GM12878 (cell line): Measurements from ENCODE around the gene WDR72. TPM values are rescaled to one million over a fixed set of nuclear protein-coding genes. Genes with fewer than 3 reads are reported as not detected.

ENCODE experiments used
- ATAC-seq: fragments of 200-7000 bp; cut with Tn5 transposase; 3 replicates; pipeline ENCODE4 v1.9.1; 2020; ENCODE audit warnings: mild to moderate bottlenecking, moderate library complexity
- BruUV-seq: library from RNA; stranded (reverse); fragments of 400-500 nt; replicated peaks from 2 replicates; lab custom pipeline; 2021; lab: Mats Ljungman, UMichigan
- CTCF ChIA-PET: fragments of 300-600 bp; sonication (Branson Sonifier 250); formaldehyde crosslinking; extraction: SDS; loops from one replicate; lab custom pipeline; 2021; ENCODE audit warnings: inconsistent platforms; lab: Yijun Ruan, JAX
- POLR2A ChIA-PET: fragments of 350-600 bp; formaldehyde crosslinking; extraction: SDS; loops from one replicate; lab custom pipeline; 2021; ENCODE audit warnings: inconsistent platforms; lab: Charles Lee
- RAD21 ChIA-PET: fragments of 300-600 bp; sonication (Branson Sonifier 250); formaldehyde crosslinking; loops from one replicate; lab custom pipeline; 2023; ENCODE audit warnings: antibody characterized with exemption; ENCODE audit not compliant: unreplicated experiment; lab: Charles Lee
- SMC1A ChIA-PET: fragments of 300-600 bp; sonication (Branson Sonifier 250); formaldehyde crosslinking; loops from one replicate; lab custom pipeline; 2023; ENCODE audit not compliant: unreplicated experiment, uncharacterized antibody; lab: Charles Lee
- DNase-seq: peaks from one replicate; pipeline ENCODE4 v3.0.0-alpha.2; 2011; ENCODE audit warnings: low read depth, low spot score
- FAIRE-seq: peaks from 3 replicates; lab custom pipeline; 2011; peaks lifted over from hg19 to GRCh38; lab: Jason Lieb, UNC
- H2AFZ ChIP-seq: 2 replicates; pipeline ENCODE4 v1.6.0; 2011; ENCODE audit warnings: low read depth, low read length, control low read depth; ENCODE audit not compliant: control insufficient read depth
- H3K27ac ChIP-seq: 2 replicates; pipeline ENCODE4 v1.5.1; 2011; ENCODE audit warnings: control low read depth; ENCODE audit not compliant: control insufficient read depth, insufficient read depth
- H3K27me3 ChIP-seq, 2 experiments: replicated peaks in 1 of 2; 2 replicates each; pipeline versions ENCODE4 v1.6.0 to v1.6.1; 2011; ENCODE audit warnings: low read length in 1 of 2; ENCODE audit not compliant: control insufficient read depth in 2 of 2, insufficient read depth in 2 of 2
- H3K36me3 ChIP-seq, 2 experiments: 2 replicates each; pipeline ENCODE4 v1.5.1; 2011; ENCODE audit warnings: low read length in 1 of 2; ENCODE audit not compliant: control insufficient read depth in 2 of 2, insufficient read depth in 2 of 2
- H3K4me1 ChIP-seq: 2 replicates; pipeline ENCODE4 v1.6.1; 2011; ENCODE audit warnings: mild to moderate bottlenecking, low read length, moderate library complexity, mixed read lengths; ENCODE audit not compliant: control insufficient read depth, insufficient read depth
- H3K4me2 ChIP-seq: 2 replicates; pipeline ENCODE4 v1.6.0; 2011; ENCODE audit warnings: control low read depth; ENCODE audit not compliant: control insufficient read depth, insufficient read depth
- H3K4me3 ChIP-seq: fragments of 200-600 bp; sonication (generic); 2 replicates; pipeline ENCODE4 v1.5.1; 2016
- H3K79me2 ChIP-seq: 2 replicates; pipeline ENCODE4 v1.6.0; 2011; ENCODE audit warnings: low read length; ENCODE audit not compliant: control insufficient read depth, insufficient read depth
- H3K9ac ChIP-seq: 2 replicates; pipeline ENCODE4 v1.8.0; 2011; ENCODE audit warnings: low read length, control low read depth, mixed read lengths; ENCODE audit not compliant: control insufficient read depth, insufficient read depth
- H3K9me3 ChIP-seq: replicated peaks from 3 replicates; pipeline ENCODE4 v1.5.1; 2011; ENCODE audit warnings: mild to moderate bottlenecking, low read length; ENCODE audit not compliant: control insufficient read depth, insufficient read depth
- H4K20me1 ChIP-seq: 2 replicates; pipeline ENCODE4 v1.6.0; 2011; ENCODE audit not compliant: control insufficient read depth, insufficient read depth
- FOS ChIP-seq: IDR thresholded peaks from 3 replicates; pipeline ENCODE4 v1.6.1; 2011; ENCODE audit warnings: borderline replicate concordance; ENCODE audit not compliant: insufficient read length; ENCODE audit errors: extremely low read depth
- FOXM1 ChIP-seq: IDR thresholded peaks from 2 replicates; pipeline ENCODE4 v1.6.1; 2012; ENCODE audit warnings: low read depth, mild to moderate bottlenecking, inconsistent platforms, low read length, moderate library complexity
- NR2C1 ChIP-seq: fragments of 450-650 bp; IDR thresholded peaks from 2 replicates; pipeline ENCODE4 v1.6.1; 2017; ENCODE audit warnings: antibody characterized with exemption, mild to moderate bottlenecking, moderate library complexity
- PAX8 ChIP-seq: fragments of 450-650 bp; IDR thresholded peaks from 2 replicates; pipeline ENCODE4 v1.6.1; 2017; ENCODE audit warnings: mild to moderate bottlenecking, moderate library complexity
- STAT1 ChIP-seq: fragments of 450-650 bp; conservative IDR thresholded peaks from 2 replicates; pipeline ENCODE4 v1.6.1; 2014; ENCODE audit warnings: antibody characterized with exemption, mild to moderate bottlenecking
- YBX1 ChIP-seq: fragments of 450-650 bp; IDR thresholded peaks from 2 replicates; pipeline ENCODE4 v1.6.1; 2016; ENCODE audit warnings: antibody characterized with exemption
- ZSCAN29 ChIP-seq: fragments of 450-650 bp; IDR thresholded peaks from 2 replicates; pipeline ENCODE4 v1.6.1; 2017; ENCODE audit warnings: mild to moderate bottlenecking, moderate library complexity
- whole genome bisulfite sequencing: methylation state at CpG from one replicate; pipeline ENCODE4 v1.1.6; 2016; ENCODE audit warnings: low lambda C conversion rate; ENCODE audit not compliant: insufficient replicate concordance, insufficient coverage; ENCODE audit errors: missing lambda C conversion rate; 5-methylcytosine and 5-hydroxymethylcytosine counted together
- in situ Hi-C: fragments of 300-500 bp; cut with MboI; formaldehyde crosslinking; loops from 9 replicates; pipeline ENCODE4 v1.14.3; 2018; ENCODE audit warnings: mixed read lengths
- intact Hi-C: fragments of 100-400 bp; cut with micrococcal nuclease; formaldehyde crosslinking; loops from one replicate; pipeline ENCODE4 v1.14.2; 2022; ENCODE audit not compliant: unreplicated experiment
- polyA plus RNA-seq, 11 experiments: library from polyadenylated mRNA; depleted of rRNA in 4 of 11; unstranded in 6 of 11; stranded (reverse) in 5 of 11; fragments of >200 nt; fragmentation: Nextera tagmentation in 4 of 11; fragmentation: Illumina TruSeq in 1 of 11; extraction: Ambion mirVana in 4 of 11; extraction: Trizol in 1 of 11; gene quantifications; 1 replicate in 1 of 11; 2 replicates in 10 of 11; pipeline versions ENCODE4 v1.2.1 to v1.2.3, GENCODE V29; 2011 to 2016; ENCODE audit warnings: inconsistent platforms in 2 of 11, missing spikeins in 2 of 11, low read depth in 1 of 11
- total RNA-seq, 4 experiments: library from RNA; depleted of rRNA in 3 of 4; stranded (reverse); fragments of >200 nt in 3 of 4; fragmentation: Illumina TruSeq in 1 of 4; extraction: Trizol in 1 of 4; gene quantifications; 2 replicates each; pipeline versions ENCODE4 v1.2.1 to v1.2.3, GENCODE V29; 2013 to 2021
- TF ChIP-seq, protein P1 (sequence below): fragments of 450-650 bp; IDR thresholded peaks from 2 replicates; pipeline ENCODE4 v1.6.1; 2016; ENCODE audit warnings: mild to moderate bottlenecking
- TF ChIP-seq, protein P2 (sequence below): fragments of 450-650 bp; IDR thresholded peaks from 2 replicates; pipeline ENCODE4 v1.6.1; 2017; ENCODE audit warnings: mild to moderate bottlenecking
- TF ChIP-seq, protein P3 (sequence below): fragments of 450-650 bp; IDR thresholded peaks from 2 replicates; pipeline ENCODE4 v1.6.1; 2014; ENCODE audit warnings: mild to moderate bottlenecking
- TF ChIP-seq, protein P4 (sequence below): IDR thresholded peaks from 2 replicates; pipeline ENCODE4 v1.6.1; 2011; ENCODE audit warnings: borderline replicate concordance, low read depth, mild to moderate bottlenecking, moderate library complexity, low read length; ENCODE audit not compliant: insufficient read depth, poor library complexity, severe bottlenecking
- TF ChIP-seq, protein P5 (sequence below): IDR thresholded peaks from 2 replicates; pipeline ENCODE4 v1.6.1; 2011; ENCODE audit warnings: mild to moderate bottlenecking, low read depth, low read length, moderate library complexity; ENCODE audit not compliant: insufficient replicate concordance

The WDR72 gene
- total and polyA plus RNA-seq, 10 of the 15 experiments (the other 5 are each of a cell fraction or from before 2014, with no cell fraction given): 0.03 TPM; not detected in 9

DNA sequence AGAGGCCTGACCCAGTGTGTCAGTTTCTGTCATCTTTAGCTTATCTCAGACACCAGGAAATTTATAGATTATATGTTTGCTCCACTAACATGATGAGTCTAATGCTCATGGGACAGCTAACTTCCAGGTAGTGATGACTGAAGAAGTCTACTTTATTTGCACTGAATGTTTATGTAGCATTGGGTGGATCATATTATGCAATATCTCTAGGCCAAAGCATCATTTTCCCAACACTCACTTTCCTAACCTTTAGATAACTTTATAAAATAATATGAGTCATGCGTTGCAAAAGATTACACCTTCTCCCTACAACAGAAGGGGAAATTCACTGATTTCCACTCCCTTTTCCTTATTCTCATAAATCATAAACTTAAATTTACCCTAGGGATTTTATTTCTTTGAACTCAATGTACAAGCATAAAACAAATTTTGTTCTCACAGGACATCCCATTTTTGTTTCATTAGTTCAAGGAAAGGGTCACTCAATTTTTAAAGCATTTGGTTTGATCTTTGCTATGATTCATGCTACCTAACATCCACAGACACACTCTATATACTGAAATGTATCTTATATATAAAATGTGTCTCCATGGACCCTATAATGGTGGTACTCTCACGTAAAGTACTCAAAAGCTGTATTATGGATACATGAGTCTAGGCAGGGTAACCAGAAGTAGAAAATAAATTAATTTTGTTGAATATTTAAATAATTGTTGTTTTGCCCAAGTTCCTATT lies 225.2 kb downstream of the WDR72 start (continued):
- no peak for TF ChIP-seq NR2C1
- TF ChIP-seq, protein P1, sequence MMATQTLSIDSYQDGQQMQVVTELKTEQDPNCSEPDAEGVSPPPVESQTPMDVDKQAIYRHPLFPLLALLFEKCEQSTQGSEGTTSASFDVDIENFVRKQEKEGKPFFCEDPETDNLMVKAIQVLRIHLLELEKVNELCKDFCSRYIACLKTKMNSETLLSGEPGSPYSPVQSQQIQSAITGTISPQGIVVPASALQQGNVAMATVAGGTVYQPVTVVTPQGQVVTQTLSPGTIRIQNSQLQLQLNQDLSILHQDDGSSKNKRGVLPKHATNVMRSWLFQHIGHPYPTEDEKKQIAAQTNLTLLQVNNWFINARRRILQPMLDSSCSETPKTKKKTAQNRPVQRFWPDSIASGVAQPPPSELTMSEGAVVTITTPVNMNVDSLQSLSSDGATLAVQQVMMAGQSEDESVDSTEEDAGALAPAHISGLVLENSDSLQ: no peak
- TF ChIP-seq, protein P2, sequence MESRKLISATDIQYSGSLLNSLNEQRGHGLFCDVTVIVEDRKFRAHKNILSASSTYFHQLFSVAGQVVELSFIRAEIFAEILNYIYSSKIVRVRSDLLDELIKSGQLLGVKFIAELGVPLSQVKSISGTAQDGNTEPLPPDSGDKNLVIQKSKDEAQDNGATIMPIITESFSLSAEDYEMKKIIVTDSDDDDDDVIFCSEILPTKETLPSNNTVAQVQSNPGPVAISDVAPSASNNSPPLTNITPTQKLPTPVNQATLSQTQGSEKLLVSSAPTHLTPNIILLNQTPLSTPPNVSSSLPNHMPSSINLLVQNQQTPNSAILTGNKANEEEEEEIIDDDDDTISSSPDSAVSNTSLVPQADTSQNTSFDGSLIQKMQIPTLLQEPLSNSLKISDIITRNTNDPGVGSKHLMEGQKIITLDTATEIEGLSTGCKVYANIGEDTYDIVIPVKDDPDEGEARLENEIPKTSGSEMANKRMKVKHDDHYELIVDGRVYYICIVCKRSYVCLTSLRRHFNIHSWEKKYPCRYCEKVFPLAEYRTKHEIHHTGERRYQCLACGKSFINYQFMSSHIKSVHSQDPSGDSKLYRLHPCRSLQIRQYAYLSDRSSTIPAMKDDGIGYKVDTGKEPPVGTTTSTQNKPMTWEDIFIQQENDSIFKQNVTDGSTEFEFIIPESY: no peak
- TF ChIP-seq, protein P3, sequence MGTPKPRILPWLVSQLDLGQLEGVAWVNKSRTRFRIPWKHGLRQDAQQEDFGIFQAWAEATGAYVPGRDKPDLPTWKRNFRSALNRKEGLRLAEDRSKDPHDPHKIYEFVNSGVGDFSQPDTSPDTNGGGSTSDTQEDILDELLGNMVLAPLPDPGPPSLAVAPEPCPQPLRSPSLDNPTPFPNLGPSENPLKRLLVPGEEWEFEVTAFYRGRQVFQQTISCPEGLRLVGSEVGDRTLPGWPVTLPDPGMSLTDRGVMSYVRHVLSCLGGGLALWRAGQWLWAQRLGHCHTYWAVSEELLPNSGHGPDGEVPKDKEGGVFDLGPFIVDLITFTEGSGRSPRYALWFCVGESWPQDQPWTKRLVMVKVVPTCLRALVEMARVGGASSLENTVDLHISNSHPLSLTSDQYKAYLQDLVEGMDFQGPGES: no peak
- no peak for TF ChIP-seq FOXM1

DNA sequence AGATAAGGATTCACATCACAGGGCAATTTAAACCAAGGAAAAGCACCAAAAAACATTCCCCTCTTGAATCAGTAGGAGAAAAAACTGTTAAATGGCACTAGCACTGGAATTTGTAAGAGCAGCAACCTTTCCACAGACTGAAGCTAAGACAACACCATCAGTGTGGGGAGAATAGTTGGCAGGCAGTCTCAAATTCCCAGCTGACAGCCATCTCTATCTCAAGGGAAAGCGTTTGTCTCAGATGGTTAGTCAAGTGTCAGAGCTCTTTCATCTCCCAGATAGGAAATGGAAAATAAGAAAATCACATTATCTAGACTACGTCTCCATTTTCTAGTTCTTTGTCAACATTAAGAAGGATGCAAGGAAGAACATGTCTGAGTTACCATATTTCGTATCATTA lies 228.7 kb downstream of the WDR72 start:
- WGBS: 0% methylated on average over 3 of the region's 3 CpGs
- ChIA-PET CTCF (no interaction called here), RAD21 (no interaction called here), POLR2A (no interaction called here), SMC1A (no interaction called here)
- H4K20me1 ChIP-seq: no peaks in the 10 kb centered on the region
- no peaks in the 10 kb centered on the region for H3K4me1 ChIP-seq
- H3K9ac ChIP-seq: no peak overlapping the region
- no peaks in the 10 kb centered on the region for H3K27me3 ChIP-seq
- no peak overlapping the region for H3K4me3 ChIP-seq
- no peak for DNase-seq
- no TSS peak for BruUV-seq
- in situ Hi-C loops: no loop called here
- no peak for TF ChIP-seq FOS
- no peak for TF ChIP-seq YBX1
- TF ChIP-seq, protein P4, sequence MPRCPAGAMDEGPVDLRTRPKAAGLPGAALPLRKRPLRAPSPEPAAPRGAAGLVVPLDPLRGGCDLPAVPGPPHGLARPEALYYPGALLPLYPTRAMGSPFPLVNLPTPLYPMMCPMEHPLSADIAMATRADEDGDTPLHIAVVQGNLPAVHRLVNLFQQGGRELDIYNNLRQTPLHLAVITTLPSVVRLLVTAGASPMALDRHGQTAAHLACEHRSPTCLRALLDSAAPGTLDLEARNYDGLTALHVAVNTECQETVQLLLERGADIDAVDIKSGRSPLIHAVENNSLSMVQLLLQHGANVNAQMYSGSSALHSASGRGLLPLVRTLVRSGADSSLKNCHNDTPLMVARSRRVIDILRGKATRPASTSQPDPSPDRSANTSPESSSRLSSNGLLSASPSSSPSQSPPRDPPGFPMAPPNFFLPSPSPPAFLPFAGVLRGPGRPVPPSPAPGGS: no peak
- TF ChIP-seq STAT1: no peak
- no peak for TF ChIP-seq ZSCAN29
- TF ChIP-seq PAX8: no peak
- TF ChIP-seq, protein P5, sequence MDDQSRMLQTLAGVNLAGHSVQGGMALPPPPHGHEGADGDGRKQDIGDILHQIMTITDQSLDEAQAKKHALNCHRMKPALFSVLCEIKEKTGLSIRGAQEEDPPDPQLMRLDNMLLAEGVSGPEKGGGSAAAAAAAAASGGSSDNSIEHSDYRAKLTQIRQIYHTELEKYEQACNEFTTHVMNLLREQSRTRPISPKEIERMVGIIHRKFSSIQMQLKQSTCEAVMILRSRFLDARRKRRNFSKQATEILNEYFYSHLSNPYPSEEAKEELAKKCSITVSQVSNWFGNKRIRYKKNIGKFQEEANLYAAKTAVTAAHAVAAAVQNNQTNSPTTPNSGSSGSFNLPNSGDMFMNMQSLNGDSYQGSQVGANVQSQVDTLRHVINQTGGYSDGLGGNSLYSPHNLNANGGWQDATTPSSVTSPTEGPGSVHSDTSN: no peak
- no peak for FAIRE-seq
- no peak overlapping the region for H2AFZ ChIP-seq
- intact Hi-C loops: no loop called here
- no peaks in the 10 kb centered on the region for H3K79me2 ChIP-seq
- no peaks in the 10 kb centered on the region for H3K36me3 ChIP-seq
- no peaks in the 10 kb centered on the region for H3K9me3 ChIP-seq
- no peak for ATAC-seq
- no peak overlapping the region for H3K4me2 ChIP-seq
- H3K27ac ChIP-seq: no peak overlapping the region
